NCI-H1092 (cell line): Measurements from ENCODE around the gene ANTKMT.

Experiments used
- DNase-seq: peaks from one replicate; lab custom pipeline; 2025; lab: John Stamatoyannopoulos, UW

Gene ANTKMT

DNA sequence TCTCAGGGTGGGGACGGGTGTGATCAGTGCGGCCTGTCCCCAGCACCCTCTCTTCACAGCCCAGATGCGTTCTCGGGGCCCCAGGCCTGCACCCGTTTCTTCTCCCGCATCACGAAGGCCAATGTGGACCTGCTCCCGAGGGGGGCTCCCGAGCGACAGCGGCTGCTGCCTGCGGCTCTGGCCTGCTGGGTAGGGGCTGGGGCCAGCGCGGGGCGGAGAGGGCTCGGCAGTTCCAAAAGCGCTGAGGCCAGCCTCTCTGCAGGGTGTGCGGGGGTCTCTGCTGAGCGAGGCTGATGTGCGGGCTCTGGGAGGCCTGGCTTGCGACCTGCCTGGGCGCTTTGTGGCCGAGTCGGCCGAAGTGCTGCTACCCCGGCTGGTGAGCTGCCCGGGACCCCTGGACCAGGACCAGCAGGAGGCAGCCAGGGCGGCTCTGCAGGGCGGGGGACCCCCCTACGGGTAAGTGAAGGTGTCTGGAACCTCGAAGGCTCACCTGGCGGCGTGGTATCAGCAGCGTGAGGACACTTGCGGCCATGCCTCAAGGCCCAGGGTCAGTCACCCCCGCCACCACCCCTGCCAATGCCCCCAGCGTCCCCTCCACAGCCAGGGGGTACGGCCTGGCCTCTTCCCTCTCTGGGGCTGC is 44.0 kb downstream of the ANTKMT start:
- no peak for DNase-seq

DNA sequence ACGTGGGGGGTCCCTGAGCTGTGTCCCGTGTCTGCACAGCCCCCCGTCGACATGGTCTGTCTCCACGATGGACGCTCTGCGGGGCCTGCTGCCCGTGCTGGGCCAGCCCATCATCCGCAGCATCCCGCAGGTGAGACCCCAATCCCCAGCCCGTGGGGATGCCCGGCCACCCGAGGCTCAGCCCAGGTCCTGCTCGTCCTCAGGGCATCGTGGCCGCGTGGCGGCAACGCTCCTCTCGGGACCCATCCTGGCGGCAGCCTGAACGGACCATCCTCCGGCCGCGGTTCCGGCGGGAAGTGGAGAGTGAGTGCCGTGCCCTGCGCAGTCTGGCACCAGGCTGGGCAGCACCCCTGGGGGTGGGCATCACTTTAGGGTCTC is 44.5 kb downstream of the ANTKMT start:
- DNase-seq, result no peak

- no peak for DNase-seq
These were observed 45.3 kb downstream of the ANTKMT start for GRCh38 chr16:766008-766819.

- DNase-seq, result no peak
These were observed 46.1 kb downstream of the ANTKMT start for GRCh38 chr16:766820-767640.

DNA sequence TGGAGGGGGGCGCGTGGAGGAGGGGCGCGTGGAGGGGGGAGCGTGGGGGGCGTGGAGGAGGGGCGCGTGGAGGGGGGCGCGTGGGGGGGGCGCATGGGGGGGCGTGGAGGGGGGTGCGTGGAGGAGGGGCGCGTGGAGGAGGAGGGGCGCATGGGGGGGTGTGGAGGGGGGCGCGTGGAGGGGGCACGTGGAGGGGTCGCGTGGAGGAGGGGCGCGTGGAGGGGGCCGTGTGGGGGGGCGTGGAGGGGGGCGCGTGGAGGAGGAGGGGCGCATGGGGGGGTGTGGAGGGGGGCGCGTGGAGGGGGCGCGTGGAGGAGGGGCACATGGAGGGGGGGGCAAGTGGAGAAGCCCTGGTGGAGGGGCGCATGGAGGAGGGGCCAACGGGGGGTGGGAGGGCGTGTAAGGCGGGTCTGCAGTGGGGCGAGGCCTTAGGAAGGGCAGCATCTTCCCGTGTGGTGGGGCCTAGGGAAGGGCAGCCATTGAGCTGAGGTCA is 46.8 kb downstream of the ANTKMT start:
- DNase-seq, result no peak

DNA sequence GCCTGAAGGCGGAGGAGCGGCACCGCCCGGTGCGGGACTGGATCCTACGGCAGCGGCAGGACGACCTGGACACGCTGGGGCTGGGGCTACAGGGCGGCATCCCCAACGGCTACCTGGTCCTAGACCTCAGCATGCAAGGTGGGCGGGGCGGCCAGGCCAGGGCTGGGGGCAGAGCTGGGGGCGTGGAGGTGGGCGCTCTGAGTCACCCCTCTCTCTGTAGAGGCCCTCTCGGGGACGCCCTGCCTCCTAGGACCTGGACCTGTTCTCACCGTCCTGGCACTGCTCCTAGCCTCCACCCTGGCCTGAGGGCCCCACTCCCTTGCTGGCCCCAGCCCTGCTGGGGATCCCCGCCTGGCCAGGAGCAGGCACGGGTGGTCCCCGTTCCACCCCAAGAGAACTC is 47.5 kb downstream of the ANTKMT start:
- DNase-seq, result no peak

DNA sequence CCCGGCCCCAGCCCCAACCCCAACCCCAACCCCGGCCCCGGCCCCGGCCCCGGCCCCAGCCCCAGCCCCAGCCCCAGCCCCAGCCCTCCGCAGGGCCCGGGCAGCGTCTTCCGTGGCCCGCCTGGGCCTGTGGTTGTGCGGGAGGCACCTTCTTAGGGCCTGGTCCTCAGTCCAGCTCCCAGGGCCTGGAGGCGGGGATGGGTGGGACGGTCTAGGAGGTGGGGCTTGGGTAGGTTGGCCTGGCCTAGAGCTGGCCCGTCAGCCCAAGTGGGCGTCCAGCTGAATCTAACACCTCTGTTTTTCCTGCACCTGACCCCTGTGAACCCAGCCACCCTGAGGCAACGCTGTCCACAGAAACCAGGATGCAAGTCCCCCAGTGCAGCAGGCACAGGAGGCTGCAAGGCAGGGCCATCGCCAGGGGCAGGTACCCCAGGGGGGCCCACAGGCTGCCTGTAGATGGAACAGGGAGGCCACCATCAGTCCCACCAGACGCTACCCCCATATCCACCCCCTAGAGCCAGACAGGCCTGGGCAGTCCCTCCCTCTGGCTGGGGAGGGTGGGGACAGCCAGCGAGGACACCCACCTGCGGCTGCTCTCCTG is 48.3 kb downstream of the ANTKMT start:
- no peak for DNase-seq

GRCh38 chr16:769934-770333 is 49.0 kb downstream of the ANTKMT start:
- DNase-seq, result no peak

- DNase-seq, result no peak
These were observed 49.5 kb downstream of the ANTKMT start for GRCh38 chr16:770411-770810.
